ENCODE data around the gene CLEC5A. TPM values are rescaled to one million over a fixed set of nuclear protein-coding genes. Genes with fewer than 3 reads are reported as not detected.
"Not testable (repeated sequence)": the region's sequence is repeated elsewhere in the genome, so short reads cannot be mapped to it uniquely, and the experiment has no call there.

CLEC5A gene
- total RNA-seq, 1 donor from 2014 or later = 0.18 TPM

DNA sequence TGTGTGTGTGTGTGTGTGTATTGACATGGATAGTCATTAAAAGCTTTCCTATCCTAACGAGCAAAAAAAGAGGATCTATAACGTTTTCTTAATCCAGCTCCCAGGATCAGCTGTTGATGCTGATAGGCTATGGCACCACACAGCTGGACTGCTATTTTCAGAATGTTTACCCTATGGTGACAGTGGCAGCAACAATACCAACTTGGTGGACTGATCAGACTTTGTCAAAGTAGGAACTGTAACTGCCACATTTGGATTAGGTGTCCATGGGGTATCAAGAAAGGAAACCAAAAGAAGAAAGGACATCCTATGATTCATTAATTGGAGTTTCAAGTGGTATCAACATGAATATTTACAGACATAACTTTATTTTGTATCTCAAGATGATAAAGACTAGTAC is 2.7 kb upstream of the CLEC5A start:
- no peak for ATAC-seq

DNA sequence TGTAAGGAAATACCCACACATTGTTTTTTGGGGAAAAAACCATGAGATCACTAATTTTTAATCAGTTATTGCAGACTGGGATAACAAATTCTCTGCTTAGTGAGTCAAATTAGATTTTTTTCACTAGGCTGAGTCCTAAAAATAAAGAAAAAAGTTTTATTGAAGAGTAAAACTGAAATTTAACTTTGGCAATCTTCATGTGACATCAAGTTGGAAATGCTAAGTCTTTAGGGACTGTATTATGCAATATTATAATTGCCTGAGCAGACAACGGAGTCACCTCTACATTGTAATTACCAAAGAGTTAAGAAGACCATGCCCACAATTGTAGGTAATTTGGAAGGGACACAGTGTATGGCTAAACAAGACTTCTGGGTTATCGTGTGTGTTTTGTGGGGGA is 2.2 kb upstream of the CLEC5A start:
- no peak for ATAC-seq
- DNase-seq (ENCODE audit: low spot score) = no peak

More for the DNA sequence above, 2.7 kb upstream of the CLEC5A start:
- DNase-seq (ENCODE audit: low spot score) = no peak

DNA sequence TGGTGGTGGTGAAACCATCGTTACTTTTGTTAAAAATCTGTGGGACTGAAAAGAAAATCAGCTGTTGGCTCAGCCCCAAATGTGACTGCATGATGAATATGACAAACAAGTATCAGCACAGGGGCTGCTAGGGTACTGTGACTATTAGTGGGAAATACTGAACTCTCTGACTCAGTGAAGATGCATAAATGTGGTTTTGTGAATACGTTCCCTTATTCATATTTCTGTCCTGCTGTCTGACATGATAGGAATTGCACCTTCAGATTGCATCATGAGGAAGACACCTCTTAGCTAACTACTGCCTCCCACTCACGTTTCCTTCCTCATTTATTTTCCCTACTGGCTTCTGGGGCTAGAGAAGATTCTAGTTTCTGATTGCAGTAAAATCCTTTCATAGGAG is 1.4 kb downstream of the CLEC5A start:
- ATAC-seq (no peak), DNase-seq (ENCODE audit: low spot score) (no peak)

DNA sequence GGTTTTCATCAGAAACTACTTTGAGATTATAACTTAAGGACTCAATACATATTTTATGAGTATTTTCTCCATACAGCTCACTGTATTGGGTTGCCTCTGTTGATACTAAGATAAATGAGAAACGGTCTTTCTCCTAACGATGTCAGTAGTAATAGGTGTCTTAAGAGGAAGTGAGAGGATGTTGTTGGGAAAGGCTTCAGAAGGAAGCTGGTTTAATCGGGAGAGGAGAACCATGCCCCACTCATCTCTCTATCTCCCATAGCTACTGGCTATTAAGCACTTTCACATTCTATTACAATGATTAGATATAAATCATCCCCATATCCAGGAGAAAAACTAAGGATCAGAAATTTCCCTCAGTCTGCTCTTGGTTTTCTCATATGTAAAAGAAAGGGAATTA is 2.0 kb downstream of the CLEC5A start:
- no peak for DNase-seq (ENCODE audit: low spot score)
- ATAC-seq = no peak

DNA sequence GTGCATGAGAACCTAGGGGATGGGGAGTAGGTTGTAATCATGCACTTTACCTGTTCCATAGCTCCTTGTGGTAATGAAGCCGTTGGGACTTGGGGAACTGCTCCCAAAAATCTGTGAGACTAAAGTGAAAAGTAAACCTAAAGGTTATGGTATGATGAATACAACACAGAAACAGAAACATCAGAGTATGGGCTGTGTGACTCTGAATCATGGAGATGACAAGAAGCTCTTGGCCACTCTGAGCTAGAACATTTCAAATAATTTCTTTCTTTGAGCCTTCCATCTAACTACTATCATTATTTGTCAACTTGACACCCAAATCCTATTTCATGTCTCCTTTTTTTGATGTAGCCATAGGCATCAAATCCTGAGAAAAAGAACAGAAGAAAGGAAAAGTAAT is 2.9 kb downstream of the CLEC5A start:
- DNase-seq (ENCODE audit: low spot score) (no peak), ATAC-seq (no peak)

DNA sequence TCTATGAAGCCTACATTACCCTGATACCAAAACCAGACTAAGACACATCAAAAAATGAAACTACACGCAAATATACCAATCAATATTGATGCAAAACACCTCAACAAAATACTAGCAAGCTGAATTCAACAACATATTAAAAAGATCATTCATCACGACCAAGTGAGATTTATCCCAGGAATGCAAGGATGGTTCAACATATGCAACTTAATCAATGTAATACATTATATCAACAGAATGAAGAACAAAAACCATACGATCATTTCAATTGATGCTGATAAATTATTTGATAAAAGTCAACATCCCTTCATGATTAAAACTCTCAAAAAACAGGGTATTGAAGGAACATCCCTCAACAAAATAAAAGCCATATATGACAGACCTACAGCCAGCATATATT is 5.7 kb downstream of the CLEC5A start:
- DNase-seq (ENCODE audit: low spot score) (no peak), ATAC-seq (no peak)

DNA sequence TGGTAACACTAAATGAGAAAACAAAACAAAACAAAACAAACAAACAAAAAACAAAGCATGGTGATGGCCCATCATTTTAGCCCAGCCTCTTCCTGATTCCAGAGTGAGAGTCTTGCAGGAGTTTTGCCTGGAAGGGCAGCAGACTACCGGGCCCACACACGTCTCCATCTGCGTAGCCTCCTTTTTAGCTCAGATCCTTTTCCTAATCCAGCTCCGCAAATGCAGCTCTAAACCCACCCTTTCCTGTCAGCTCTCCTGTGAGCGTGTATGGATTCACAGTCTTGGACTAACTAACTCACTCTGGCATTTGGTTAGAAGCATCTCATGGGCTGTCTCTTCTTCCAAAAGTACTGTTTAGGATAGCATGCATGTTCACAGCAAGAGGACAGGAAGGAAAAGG is 16.6 kb downstream of the CLEC5A start:
- DNase-seq (ENCODE audit: low spot score) (no peak), ATAC-seq (no peak)

DNA sequence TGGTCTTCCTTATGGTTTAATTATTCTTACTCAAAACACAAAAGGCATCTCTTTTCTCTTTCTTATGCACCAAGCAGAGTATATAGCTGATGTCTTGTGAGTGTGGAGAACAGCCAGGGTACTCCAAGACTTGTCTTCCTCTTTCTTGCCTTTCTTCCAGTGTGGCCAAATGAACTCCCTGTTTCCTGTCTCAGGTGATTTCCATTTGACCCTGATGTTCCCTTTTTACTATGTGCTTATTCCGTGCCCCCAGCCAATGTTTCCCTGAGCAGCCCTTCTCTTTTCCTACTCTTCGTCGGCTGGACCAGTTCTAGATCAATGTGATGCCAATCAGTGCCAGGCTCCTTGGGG is 18.0 kb downstream of the CLEC5A start:
- DNase-seq (ENCODE audit: low spot score) = no peak

DNA sequence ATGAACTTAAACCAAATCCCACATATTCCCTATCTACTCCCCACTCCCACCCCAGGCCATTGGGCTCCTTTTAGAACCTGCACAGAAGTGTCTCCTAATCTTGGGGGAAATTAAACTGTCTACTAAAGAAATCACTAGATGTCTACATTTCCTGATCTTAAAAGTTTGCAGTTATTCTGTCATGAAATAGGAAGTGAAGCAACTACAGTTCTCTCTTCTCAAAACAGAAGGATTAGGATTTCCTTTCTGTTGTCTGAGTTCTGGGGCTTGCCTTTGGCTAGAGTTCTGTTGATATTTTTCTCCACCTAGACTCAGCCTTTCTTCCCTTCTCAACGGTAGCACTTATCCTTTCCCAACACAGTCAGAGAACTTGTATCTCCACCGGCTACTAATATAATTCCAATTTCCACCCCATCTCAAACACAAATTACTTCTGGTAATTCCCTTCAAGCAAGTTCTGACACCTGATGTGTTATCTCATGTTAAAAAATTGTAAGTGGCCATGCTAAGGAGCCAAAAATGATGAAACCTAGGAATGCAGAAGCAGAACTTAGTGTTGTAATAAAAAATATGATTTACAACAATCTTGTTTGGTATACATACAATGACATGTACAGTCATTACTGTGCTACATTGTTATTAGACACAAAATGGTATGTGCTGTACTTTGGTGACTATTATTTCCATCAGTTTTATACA is 18.5 kb downstream of the CLEC5A start:
- no peak for ATAC-seq
- DNase-seq (ENCODE audit: low spot score) = no peak

More for the DNA sequence above, 18.0 kb downstream of the CLEC5A start:
- ATAC-seq = no peak

DNA sequence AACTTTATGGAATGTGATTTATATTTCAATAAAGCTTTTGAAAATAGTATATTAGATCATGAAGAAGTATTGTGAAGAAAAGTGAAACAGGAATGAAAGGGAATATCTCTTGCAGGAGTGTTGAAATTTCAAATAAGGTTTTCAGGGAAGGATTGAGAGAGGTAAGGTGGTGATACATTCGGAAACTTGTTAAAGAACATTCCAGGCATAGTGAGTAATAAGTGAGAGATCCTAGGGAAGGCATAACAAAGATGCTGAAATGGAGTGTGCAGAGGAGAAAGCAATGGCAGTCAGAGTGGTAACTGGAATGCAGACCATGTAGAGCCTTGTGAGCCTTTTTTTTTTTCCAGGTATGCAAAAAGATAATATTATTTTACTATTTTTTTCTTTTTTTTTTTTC is 26.5 kb downstream of the CLEC5A start:
- DNase-seq (ENCODE audit: low spot score) (no peak), ATAC-seq (no peak)

DNA sequence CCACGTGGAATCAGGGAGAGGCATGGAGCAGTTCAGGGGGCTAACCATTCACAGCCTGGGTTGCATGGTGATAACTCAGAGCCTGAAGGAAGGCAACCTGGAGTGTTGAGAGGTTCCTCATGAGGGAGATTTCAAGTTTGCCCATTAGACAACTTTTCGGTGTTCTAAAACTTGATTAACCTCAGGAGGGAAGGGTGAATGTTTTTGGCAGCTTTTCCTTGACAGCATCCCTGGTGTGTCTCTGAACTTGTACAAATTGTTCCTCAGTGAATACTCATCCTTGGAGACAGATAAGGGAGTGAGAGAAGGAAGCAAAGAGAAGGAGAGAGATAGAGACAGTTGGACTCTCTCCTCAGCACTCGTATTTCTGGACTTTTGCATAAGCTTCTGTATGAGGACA is 30.7 kb downstream of the CLEC5A start, which contains the start of gene OR9A4:
TSS of gene OR9A4 (plus strand) at position 301 of the 400 bp plus-strand sequence. CDS start 2,477 bp downstream, outside the sequence.
- no peak for DNase-seq (ENCODE audit: low spot score)
- no peak for ATAC-seq

DNA sequence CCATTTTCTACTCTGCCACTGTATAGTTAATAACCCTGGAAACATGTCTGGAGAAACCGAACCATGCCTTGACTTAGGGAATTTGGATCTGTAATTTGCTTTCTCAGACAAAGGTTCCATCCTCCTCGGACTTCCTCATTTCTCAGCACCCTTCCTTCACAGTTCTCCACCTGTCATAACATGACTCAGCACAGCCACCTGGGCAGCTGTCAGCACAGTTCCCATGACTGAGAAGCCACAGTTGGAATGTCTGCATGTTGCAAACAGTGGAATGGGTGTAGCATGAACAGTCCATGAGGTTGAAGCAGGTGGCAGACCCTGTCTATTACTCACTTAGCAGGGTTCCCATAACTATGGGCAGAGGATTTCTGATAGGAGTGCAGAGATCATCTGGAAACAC is 31.2 kb downstream of the CLEC5A start:
- no peak for ATAC-seq
- no peak for DNase-seq (ENCODE audit: low spot score)

DNA sequence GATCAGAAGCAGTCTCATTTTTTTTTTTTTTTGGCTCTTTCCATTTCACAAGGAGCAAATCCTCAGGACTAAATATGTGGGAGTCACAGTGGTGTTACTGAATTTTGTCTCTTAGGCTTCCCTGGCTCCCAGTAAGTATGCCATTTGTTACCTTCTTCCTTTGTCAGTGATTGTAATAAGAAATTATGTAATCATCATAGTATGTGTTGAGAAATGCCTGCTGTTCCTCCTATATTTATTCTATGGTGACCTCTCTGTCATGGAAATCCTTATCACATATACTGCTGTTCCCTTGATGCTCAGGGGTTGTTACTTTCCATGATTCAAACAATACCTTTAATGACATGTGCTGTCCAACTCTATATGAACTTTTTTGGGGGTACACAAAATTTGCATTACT is 35.4 kb downstream of the CLEC5A start:
- ATAC-seq = no peak
- DNase-seq (ENCODE audit: low spot score) = no peak

DNA sequence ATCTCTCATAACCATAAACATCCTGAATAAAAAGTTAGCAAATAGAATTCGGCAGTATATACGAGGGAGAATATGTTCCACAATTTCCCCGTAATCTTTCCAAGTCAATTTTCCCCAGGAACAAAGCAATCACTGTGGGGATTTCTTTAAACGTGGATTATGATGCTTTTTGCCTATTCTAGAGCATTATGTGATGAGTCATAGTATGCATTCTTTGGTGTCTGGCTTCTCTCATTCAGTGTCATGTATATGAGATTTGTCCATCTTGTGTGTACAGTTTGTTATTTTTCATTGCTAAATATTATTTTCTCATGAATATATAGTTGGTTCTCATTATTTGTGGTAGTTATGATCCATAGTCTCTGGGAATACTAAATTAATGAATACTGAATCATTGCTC is 40.5 kb downstream of the CLEC5A start:
- DNase-seq (ENCODE audit: low spot score) (no peak), ATAC-seq (no peak)

DNA sequence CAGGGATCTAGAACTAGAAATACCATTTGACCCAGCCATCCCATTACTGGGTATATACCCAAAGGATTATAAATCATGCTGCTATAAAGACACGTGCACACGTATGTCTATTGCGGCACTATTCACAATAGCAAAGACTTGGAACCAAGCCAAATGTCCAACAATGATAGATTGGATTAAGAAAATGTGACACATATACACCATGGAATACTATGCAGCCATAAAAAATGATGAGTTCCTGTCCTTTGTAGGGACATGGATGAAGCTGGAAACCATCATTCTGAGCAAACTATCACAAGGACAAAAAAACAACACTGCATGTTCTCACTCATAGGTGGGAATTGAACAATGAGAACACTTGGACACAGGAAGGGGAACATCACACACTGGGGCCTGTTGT is 47.4 kb downstream of the CLEC5A start:
- ATAC-seq = not testable (repeated sequence)

DNA sequence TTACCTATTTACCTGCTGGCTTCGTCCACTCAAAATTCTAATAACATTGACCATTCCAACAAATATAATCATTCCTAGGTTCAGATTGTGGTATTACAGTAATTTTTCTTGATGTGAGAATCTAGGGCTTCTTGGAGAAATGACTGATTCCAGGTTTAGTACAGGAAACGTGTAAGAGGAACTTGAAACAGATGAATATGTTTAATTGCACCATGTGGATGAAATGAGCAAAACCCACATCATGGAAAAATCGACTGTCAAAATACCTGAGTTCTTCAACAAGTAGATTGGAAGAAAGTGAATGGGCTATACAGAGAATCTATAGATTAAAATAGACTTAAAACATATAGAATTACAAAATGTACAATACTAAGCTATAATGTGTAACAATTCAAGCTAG is 55.4 kb downstream of the CLEC5A start:
- DNase-seq (ENCODE audit: low spot score) = no peak
- no peak for ATAC-seq

More for the DNA sequence above, 47.4 kb downstream of the CLEC5A start:
- not testable (repeated sequence) for DNase-seq (ENCODE audit: low spot score)

DNA sequence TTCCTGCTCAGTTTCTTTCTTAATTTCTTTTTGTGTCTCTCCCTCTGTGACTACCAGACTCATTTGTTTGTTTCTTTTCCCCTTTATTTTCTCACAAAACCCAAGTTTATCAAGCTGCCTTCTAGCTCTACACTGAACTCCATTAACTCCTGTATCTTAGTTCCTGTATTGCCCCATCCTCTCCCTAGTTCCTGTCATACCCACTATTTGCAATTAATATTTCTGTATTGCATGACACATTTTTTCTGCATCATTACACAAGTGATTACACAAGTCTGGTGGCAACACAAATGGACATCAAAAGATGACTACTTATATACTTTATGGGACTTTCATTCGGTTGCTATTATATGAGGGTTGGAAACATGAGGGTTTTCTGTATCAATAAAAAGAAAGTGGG is 57.5 kb downstream of the CLEC5A start:
- ATAC-seq = no peak

DNA sequence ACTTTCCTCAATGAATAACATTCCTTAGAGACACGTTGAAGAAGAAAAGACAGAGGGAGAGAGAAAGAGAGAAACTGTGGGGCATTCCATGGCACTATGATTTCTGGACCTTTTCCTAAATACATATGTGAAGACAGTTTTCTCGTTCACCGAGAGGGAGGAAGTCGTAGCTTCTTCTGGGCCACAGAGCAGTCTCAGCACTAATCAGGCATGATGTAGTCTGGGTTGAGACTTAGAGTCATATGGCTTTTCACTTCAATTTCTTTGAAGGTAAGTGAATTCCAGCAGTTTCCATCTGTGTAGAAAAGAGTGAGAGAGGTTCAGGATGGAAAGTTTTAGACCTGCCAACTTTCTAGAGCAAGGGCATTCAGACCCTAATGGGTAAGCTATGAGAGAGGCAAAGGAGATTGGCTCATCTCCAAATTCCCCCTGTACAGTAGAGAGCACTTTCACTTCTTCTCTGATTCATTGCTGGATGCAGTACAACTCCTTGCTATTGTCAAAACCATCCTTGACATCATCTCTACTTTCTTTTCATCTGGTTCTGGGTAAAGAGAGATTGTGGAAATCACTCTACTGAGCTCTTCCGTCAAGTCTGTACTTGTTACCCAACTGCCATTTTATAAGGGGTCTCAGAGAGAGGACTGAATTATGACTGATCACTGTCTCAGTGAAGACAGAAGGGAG is 62.1 kb downstream of the CLEC5A start:
- no peak for ATAC-seq
- DNase-seq (ENCODE audit: low spot score) = no peak

More for the DNA sequence above, 57.5 kb downstream of the CLEC5A start:
- DNase-seq (ENCODE audit: low spot score) = no peak

DNA sequence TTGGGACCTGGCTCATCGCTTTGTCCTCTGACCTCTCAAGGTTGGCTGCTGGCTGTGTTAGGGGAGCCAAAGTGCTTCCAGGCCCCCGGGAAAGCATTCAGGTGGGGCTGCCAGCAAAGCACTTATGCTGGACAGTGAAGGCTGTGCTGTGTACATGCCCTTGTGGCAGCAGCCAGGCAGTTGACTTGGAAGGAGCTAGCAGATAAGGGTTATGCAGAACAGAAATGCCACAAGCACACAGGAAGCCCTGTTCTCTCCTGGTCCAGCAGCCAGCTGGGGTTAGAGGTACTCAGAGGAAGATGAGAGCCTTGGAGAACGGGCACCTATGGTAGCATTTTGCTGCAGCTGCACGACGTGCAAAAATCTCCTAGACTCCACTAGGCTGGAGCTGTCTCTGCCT is 65.8 kb downstream of the CLEC5A start:
- ATAC-seq = no peak

DNA sequence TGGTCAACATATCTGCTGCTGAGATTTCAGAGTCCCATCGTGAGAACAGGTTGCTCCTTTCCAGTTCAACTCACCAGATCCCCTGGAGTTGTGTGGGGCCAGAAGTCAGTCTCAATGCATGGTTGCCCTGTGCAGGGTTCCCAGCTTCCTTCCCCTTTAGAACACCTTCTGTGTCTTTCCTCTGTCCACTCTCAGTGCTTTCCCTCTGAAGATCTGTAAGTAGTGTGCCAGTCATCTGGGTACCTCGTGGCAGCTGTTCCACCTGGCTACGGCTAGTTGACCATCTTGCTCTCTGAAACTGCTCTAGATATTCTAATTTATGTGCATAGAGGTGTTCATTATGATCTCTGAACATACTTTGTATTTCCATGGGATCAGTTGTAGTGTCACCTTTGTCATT is 69.4 kb downstream of the CLEC5A start:
- DNase-seq (ENCODE audit: low spot score) (no peak), ATAC-seq (no peak)

More for the DNA sequence above, 65.8 kb downstream of the CLEC5A start:
- DNase-seq (ENCODE audit: low spot score) = no peak

All from left lobe of liver (tissue), 2 donors.